ENCODE data around the gene AP3B1.

The AP3B1 gene

DNA sequence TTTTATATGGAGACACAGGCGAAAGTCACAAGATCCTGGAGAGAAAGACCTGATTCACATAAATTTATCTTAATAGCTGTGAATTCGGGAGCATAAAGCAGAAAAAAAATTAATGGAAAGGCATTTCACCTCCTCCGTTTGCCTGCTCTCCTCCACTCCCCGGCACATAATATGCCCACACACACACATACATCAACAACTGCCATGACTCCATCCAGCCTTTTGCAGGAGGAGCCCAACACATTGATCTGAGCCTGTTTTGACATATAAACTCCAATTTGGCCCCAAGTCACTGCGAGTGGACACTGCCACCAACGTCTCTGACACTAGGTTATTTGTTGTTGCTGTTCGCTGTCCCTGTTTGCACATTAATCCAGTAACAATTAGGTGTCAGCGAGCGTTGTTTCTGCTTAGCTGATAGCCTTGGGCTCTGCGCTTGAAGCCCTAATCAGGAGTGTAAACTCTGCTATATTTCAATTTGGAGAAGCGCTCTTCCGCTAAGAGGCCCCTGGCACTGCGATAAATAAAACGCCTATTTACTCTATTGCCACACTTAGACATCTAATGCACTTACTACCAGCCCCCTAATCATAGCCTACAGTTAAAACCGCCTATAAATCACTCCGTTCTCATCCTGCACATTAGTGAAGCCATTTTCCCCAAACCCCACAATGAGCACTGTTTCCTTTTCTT, 322.6 kb downstream of the AP3B1 start:
- Histone ChIP-seq H3K27me3 (replicated peaks; ENCODE audit: control insufficient read depth, insufficient read depth, low read length) (no peaks in the 10 kb centered on the region), H3K36me3 (ENCODE audit: control insufficient read depth, insufficient read depth, low read length) (no peaks in the 10 kb centered on the region), H3K4me3 (replicated peaks; ENCODE audit: low read depth, low read length) (no peak overlapping the region; the same call in 1 of the 2 replicates)
- TF ChIP-seq, protein P1, sequence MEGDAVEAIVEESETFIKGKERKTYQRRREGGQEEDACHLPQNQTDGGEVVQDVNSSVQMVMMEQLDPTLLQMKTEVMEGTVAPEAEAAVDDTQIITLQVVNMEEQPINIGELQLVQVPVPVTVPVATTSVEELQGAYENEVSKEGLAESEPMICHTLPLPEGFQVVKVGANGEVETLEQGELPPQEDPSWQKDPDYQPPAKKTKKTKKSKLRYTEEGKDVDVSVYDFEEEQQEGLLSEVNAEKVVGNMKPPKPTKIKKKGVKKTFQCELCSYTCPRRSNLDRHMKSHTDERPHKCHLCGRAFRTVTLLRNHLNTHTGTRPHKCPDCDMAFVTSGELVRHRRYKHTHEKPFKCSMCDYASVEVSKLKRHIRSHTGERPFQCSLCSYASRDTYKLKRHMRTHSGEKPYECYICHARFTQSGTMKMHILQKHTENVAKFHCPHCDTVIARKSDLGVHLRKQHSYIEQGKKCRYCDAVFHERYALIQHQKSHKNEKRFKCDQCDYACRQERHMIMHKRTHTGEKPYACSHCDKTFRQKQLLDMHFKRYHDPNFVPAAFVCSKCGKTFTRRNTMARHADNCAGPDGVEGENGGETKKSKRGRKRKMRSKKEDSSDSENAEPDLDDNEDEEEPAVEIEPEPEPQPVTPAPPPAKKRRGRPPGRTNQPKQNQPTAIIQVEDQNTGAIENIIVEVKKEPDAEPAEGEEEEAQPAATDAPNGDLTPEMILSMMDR (IDR thresholded peaks at IDR 0.05; ENCODE audit: insufficient read depth, low read length, poor library complexity, severe bottlenecking): no peak
- DNase-seq (ENCODE audit: extremely low read depth, insufficient read length): no peak

DNA sequence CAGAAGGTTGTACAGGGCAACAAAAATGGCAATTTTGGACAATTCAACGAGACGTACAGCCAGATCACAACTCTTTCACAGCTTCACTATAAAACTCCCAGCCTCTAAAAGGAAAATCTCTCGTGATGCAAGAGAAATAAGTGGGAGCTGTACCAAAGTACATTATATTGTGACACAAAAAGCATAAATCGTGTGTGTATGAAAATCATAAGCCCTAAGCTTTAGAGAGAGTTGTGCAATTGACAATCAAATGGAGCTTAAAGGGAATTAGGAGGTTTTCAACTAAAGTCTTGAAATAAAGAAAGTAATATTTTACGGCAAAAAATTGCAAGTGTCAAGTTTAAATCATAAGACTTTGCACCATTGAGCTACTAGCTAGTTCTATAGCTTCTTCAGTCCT, 323.6 kb downstream of the AP3B1 start:
- H3K4me3 ChIP-seq (replicated peaks; ENCODE audit: low read depth, low read length): no peak overlapping the region
- TF ChIP-seq, protein P1 (IDR thresholded peaks at IDR 0.05; ENCODE audit: insufficient read depth, low read length, poor library complexity, severe bottlenecking): no peak
- H3K36me3 ChIP-seq (ENCODE audit: control insufficient read depth, insufficient read depth, low read length): no peaks in the 10 kb centered on the region
- DNase-seq (ENCODE audit: extremely low read depth, insufficient read length): no peak
- no peaks in the 10 kb centered on the region for H3K27me3 ChIP-seq (replicated peaks; ENCODE audit: control insufficient read depth, insufficient read depth, low read length)

DNA sequence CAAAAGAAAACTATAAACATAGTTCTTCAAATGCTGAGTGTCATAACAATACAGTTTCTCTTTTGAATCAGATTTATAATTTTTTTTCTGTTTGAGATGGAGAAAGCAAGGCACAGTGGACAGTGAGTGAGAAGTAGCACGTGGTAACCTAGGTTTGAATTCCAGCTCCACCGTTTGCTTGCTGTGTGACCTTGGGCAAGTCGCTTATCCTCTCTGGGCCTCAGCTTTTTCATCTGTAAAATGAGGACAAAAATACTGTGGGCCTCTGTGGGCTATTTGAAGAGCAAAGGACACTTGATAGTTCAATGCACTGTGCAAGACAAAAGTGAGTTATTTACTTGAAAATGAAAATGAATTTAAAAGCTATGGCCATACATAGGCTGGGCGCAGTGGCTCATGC, 330.7 kb downstream of the AP3B1 start:
- H3K27me3 ChIP-seq (replicated peaks; ENCODE audit: control insufficient read depth, insufficient read depth, low read length): no peaks in the 10 kb centered on the region
- TF ChIP-seq, protein P1 (IDR thresholded peaks at IDR 0.05; ENCODE audit: insufficient read depth, low read length, poor library complexity, severe bottlenecking): no peak

DNA sequence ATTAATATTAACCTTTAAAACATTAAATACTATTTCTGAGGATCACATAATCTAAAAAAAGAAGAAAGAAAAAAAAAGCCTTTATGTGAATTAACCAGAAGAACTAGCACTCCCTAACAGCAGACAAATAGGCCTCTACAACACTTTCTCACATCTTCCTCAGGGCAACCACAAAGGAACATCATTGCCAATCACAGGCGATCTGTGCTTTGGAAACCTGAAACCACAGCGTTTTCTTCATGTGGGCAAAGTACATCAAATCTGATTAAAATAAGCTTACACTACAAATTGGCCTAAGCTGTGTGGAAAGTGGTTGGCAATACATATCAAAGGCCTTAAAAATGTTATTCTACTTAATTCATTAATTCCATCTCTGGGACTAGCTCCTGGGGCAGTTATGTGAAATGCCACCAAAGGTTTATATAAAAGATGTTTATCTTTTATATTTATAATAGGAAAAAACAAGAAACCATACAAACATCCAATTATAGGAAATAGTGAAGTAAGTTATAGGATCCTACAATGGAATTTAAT, 333.6 kb downstream of the AP3B1 start:
- Histone ChIP-seq H3K4me3 (replicated peaks; ENCODE audit: low read depth, low read length) (no peak overlapping the region), H3K27me3 (replicated peaks; ENCODE audit: control insufficient read depth, insufficient read depth, low read length) (no peaks in the 10 kb centered on the region), H3K36me3 (ENCODE audit: control insufficient read depth, insufficient read depth, low read length) (no peaks in the 10 kb centered on the region)
- no peak for DNase-seq (ENCODE audit: extremely low read depth, insufficient read length)
- TF ChIP-seq, protein P1 (IDR thresholded peaks at IDR 0.05; ENCODE audit: insufficient read depth, low read length, poor library complexity, severe bottlenecking): no peak

More for the DNA sequence above, 330.7 kb downstream of the AP3B1 start:
- no peaks in the 10 kb centered on the region for H3K36me3 ChIP-seq (ENCODE audit: control insufficient read depth, insufficient read depth, low read length)
- no peak for DNase-seq (ENCODE audit: extremely low read depth, insufficient read length)
- no peak overlapping the region for H3K4me3 ChIP-seq (replicated peaks; ENCODE audit: low read depth, low read length)

DNA sequence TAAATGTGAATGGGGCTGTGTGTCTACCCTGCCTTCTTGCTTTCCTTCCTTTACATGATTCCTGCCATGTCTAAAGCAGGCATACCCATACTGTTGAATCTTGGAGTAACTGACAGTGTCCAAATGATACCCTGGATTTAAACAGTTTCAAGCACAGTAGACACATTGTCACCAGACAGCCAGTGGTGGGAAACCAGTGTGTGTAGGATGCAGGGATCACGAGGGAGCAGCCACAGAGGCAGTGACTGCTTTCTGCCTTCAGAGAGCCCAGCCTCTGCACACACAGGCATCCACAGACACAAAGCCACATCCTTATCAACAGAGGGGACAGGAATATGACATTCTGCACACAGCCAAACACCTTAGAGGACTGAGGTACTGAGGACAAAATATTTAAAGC, 334.2 kb downstream of the AP3B1 start:
- DNase-seq (ENCODE audit: extremely low read depth, insufficient read length): no peak
- Histone ChIP-seq H3K4me3 (replicated peaks; ENCODE audit: low read depth, low read length) (no peak overlapping the region), H3K27me3 (replicated peaks; ENCODE audit: control insufficient read depth, insufficient read depth, low read length) (no peaks in the 10 kb centered on the region), H3K36me3 (ENCODE audit: control insufficient read depth, insufficient read depth, low read length) (no peaks in the 10 kb centered on the region)
- TF ChIP-seq, protein P1 (IDR thresholded peaks at IDR 0.05; ENCODE audit: insufficient read depth, low read length, poor library complexity, severe bottlenecking): no peak

All from GM06990 (cell line).